ENCODE data around the gene KIF20B. TPM values are rescaled to one million over a fixed set of nuclear protein-coding genes. Genes with fewer than 3 reads are reported as not detected.

Gene KIF20B
- total RNA-seq, 1 experiment from 2014 or later = 33.7 TPM

- Mint-ChIP-seq H3K9me3 (ENCODE audit: unreplicated experiment) (peaks cover 5% of the 10 kb centered on the region), H3K27me3 (ENCODE audit: insufficient read depth, unreplicated experiment) (no peaks in the 10 kb centered on the region), H3K27ac (ENCODE audit: low read depth, unreplicated experiment) (no peak overlapping the region), H3K4me1 (ENCODE audit: insufficient read depth, unreplicated experiment) (no peaks in the 10 kb centered on the region), H3K36me3 (ENCODE audit: insufficient read depth, unreplicated experiment) (peaks cover 6% of the 10 kb centered on the region), H3K4me3 (ENCODE audit: unreplicated experiment) (no peak overlapping the region)
- DNase-seq (ENCODE audit: unreplicated experiment) = no peak
- BruUV-seq (replicated peaks) = no TSS peak
- intact Hi-C loops (cut with micrococcal nuclease) = no loop called here
- TF ChIP-seq CTCF (IDR thresholded peaks at IDR 0.05; ENCODE audit: unreplicated experiment) = no peak
- ChIA-PET CTCF (interaction anchor here (0.7 to 1.3 kb wide), 3 partner anchors 11 to 1004 kb away, joined by 3 to 5 read pairs (median 3); no protein-coding TSS in a partner anchor), POLR2A (interaction anchor here (0.6 to 0.8 kb wide), 3 partner anchors 9 to 1184 kb away, joined by 3 to 5 read pairs (median 4); no protein-coding TSS in a partner anchor)
Observed at GRCh38 chr10:89782470-89782869, 81.1 kb downstream of the KIF20B start.

GRCh38 chr10:89783406-89783805 is 82.0 kb downstream of the KIF20B start:
- peaks cover 5% of the 10 kb centered on the region for H3K9me3 Mint-ChIP-seq (ENCODE audit: unreplicated experiment)
- H3K4me3 Mint-ChIP-seq (ENCODE audit: unreplicated experiment) = no peak overlapping the region
- DNase-seq (ENCODE audit: unreplicated experiment) = no peak
- H3K36me3 Mint-ChIP-seq (ENCODE audit: insufficient read depth, unreplicated experiment) = peaks cover 6% of the 10 kb centered on the region
- no peaks in the 10 kb centered on the region for H3K27me3 Mint-ChIP-seq (ENCODE audit: insufficient read depth, unreplicated experiment)
- BruUV-seq (replicated peaks) = no TSS peak
- intact Hi-C loops (cut with micrococcal nuclease) = no loop called here
- ChIA-PET CTCF (interaction anchor here (1.3 kb wide), 1 partner anchor 1003 kb away, joined by 3 read pairs; no protein-coding TSS in a partner anchor), POLR2A (interaction anchor here (0.7 kb wide), 2 partner anchors 33 to 852 kb away, joined by 3 read pairs; no protein-coding TSS in a partner anchor)
- no peak overlapping the region for H3K27ac Mint-ChIP-seq (ENCODE audit: low read depth, unreplicated experiment)
- H3K4me1 Mint-ChIP-seq (ENCODE audit: insufficient read depth, unreplicated experiment) = no peaks in the 10 kb centered on the region
- no peak for TF ChIP-seq CTCF (IDR thresholded peaks at IDR 0.05; ENCODE audit: unreplicated experiment)

GRCh38 chr10:89785095-89785494 is 83.7 kb downstream of the KIF20B start:
- BruUV-seq (replicated peaks) = no TSS peak
- peaks cover 5% of the 10 kb centered on the region for H3K9me3 Mint-ChIP-seq (ENCODE audit: unreplicated experiment)
- no peak for DNase-seq (ENCODE audit: unreplicated experiment)
- intact Hi-C loops (cut with micrococcal nuclease) = no loop called here
- POLR2A ChIA-PET = no interaction called here
- H3K36me3 Mint-ChIP-seq (ENCODE audit: insufficient read depth, unreplicated experiment) = no peaks in the 10 kb centered on the region
- no peak overlapping the region for H3K4me3 Mint-ChIP-seq (ENCODE audit: unreplicated experiment)
- TF ChIP-seq CTCF (IDR thresholded peaks at IDR 0.05; ENCODE audit: unreplicated experiment) = no peak
- no peaks in the 10 kb centered on the region for H3K27me3 Mint-ChIP-seq (ENCODE audit: insufficient read depth, unreplicated experiment)
- no peaks in the 10 kb centered on the region for H3K4me1 Mint-ChIP-seq (ENCODE audit: insufficient read depth, unreplicated experiment)
- H3K27ac Mint-ChIP-seq (ENCODE audit: low read depth, unreplicated experiment) = no peak overlapping the region
- CTCF ChIA-PET = no interaction called here

- no TSS peak for BruUV-seq (replicated peaks)
- DNase-seq (ENCODE audit: unreplicated experiment) = no peak
- intact Hi-C loops (cut with micrococcal nuclease) = no loop called here
- TF ChIP-seq CTCF (IDR thresholded peaks at IDR 0.05; ENCODE audit: unreplicated experiment) = no peak
- Mint-ChIP-seq H3K27ac (ENCODE audit: low read depth, unreplicated experiment) (no peak overlapping the region), H3K27me3 (ENCODE audit: insufficient read depth, unreplicated experiment) (no peaks in the 10 kb centered on the region), H3K4me1 (ENCODE audit: insufficient read depth, unreplicated experiment) (no peaks in the 10 kb centered on the region), H3K4me3 (ENCODE audit: unreplicated experiment) (no peak overlapping the region), H3K36me3 (ENCODE audit: insufficient read depth, unreplicated experiment) (no peaks in the 10 kb centered on the region), H3K9me3 (ENCODE audit: unreplicated experiment) (peaks cover 5% of the 10 kb centered on the region)
- ChIA-PET CTCF (interaction anchor here (0.9 to 1.6 kb wide), 4 partner anchors 14 to 962 kb away, joined by 3 to 4 read pairs (median 3); no protein-coding TSS in a partner anchor), POLR2A (no interaction called here)
Observed at GRCh38 chr10:89789188-89789877, 87.9 kb downstream of the KIF20B start.
